Germinal center (tissue), 1 donor: ENCODE results near the gene HMCES.
A peak's percentile ranks its signal among the peaks of the same experiment; 100 is the strongest.
"Not testable (repeated sequence)": the region's sequence is repeated elsewhere in the genome, so short reads cannot be mapped to it uniquely, and the experiment has no call there.

ENCODE experiments used
- DNase-seq: peaks from one replicate; pipeline ENCODE4 v3.0.0; 2012; ENCODE audit warnings: mixed read lengths, low spot score

HMCES gene

DNA sequence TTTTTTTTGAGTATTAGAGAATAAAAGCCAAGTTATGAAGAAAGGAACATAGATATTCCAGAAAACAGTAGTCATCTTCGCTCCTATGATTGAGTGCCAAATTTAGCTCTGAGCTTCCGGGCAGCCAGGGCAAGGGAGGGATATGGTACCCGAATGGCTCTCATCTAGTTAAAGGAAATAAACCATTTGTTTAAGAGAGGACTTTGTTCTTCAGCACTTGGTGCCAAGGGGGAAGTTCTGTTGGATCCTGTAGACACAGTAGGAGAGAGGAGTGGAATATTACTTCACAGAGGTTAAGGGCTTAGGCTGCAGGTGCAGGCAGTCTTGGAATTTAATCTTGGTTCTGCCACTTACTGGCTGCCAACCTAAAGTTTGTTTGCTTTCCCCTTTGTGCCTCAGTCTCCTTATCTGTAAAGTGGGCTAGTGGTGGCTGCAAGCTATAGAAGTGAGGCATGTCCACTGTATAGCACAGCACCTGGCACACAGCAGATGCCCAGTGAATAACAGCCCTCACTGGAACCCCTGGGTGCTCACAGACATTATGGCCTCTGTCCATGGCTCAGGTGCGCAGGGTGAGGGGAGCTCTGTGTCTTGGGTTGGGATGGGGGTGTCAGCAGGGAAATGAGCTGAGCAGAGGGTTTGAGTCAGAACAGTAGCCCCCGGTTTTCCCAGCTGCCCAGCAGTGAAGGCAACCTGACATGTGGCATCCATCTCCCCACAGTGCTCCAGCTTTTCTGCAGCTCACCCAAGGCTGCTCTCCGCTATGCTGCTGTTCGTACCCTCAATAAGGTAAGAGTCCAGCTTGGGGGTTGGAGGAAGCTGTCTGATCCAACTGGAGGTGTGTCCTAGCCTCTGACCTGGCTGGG lies 18.8 kb upstream of the HMCES start:
- no peak for DNase-seq

- no peak for DNase-seq
Observed at GRCh38 chr3:129260606-129261005, 18.1 kb upstream of the HMCES start.

GRCh38 chr3:129261894-129262293 lies 16.8 kb upstream of the HMCES start:
- no peak for DNase-seq

GRCh38 chr3:129263161-129263910 lies 15.3 kb upstream of the HMCES start:
- DNase-seq: no peak

- not testable (repeated sequence) for DNase-seq
Observed at GRCh38 chr3:129264994-129265393, 13.7 kb upstream of the HMCES start.

DNA sequence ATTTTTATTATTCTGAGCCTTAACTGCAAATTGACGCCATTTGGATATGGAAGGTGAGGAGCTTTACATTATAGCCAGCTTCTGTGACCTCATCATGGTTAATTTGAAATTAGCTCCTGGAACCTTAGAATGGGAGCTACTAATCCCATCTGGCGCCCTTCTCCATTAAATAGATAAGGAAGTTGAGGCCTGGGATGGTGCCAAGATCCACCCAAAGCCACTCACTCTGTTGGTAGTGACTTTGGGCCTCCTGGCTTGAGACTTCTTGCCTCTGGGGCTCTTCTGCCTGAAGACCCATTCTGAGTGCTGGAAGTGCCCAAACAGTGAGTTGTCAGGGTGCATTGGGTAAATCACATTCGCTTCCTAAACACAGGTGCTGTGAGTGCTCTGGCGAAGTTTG lies 12.0 kb upstream of the HMCES start:
- DNase-seq: no peak

DNA sequence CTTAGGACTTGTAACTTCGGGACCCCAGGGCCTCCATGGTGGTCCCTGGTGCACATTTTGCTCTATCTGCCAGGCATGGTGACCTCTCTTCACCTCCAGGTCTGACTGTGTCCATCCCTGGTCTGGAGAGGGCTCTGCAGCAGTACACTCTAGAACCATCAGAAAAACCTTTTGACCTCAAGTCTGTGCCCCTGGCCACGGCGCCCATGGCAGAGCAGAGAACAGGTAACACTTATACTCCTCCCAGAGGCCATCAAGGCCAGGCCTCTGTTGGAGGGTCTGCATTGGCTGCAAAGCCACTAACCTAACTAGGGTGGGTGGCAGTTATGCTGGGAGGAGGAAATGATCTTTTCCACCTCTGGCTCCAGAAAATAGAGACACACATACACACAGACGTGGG lies 10.3 kb upstream of the HMCES start:
- DNase-seq: no peak

DNA sequence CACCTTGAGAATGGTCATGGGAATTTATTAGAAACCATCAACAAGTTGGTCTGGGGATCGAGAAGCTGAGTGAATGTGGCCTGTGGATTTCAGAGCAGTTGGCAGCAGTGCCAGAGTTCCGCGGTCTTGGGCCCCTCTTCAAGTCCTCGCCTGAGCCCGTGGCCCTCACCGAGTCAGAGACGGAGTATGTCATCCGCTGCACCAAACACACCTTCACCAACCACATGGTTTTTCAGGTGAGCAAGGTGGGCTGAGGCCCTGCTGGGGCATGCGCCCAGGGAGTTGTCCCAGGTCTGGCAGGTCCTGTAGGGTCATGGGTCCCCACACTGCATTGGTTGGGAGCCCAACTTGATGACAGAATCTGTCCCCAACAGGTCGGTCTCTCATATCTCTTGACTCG lies 7.0 kb upstream of the HMCES start:
- no peak for DNase-seq

DNA sequence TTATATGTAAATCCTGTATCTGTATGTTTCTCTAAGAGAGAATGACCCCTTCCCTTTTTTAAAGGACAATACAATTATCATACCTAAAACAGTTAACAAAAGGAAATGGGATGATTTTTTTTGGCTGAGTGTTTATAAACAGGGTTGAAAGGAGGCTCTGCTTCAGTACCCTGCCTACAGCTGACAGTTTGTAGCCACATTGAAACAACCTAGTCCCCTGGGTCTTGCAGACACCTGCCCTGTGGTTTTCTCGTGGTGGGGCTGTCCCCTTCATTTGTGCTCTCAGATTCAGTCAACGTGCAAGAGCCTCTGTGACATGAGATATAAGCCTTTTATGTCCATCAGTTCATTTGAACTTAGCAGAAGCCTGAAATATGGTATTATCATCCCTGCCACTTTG lies 2.3 kb upstream of the HMCES start:
- DNase-seq: peak; percentile 80

DNA sequence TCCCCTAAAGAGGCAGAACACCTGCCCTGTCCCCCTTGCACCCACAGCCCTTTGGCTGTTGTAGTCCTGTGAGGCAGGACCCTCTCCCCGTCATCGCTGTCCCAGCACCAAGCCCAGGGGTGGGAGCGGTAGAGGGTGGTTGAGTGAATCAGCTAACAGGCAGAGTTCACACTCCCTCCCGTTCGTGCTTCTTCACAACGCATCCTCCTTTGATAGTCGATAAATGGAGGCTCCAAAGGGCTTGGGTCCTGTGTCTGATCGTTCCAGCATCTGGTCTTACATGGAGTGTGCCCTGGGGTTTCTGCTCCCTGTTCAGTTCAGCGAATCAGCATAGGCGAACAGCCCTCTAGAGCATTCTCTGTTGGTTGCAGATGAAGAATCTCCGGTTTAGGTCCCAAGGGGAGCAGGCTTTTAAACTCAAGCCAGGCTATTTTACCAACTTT lies 820 bp upstream of the HMCES start:
- DNase-seq: peak; percentile 60

GRCh38 chr3:129278966-129279906 lies 566 bp downstream of the HMCES start:
- DNase-seq: peak; percentile 23

DNA sequence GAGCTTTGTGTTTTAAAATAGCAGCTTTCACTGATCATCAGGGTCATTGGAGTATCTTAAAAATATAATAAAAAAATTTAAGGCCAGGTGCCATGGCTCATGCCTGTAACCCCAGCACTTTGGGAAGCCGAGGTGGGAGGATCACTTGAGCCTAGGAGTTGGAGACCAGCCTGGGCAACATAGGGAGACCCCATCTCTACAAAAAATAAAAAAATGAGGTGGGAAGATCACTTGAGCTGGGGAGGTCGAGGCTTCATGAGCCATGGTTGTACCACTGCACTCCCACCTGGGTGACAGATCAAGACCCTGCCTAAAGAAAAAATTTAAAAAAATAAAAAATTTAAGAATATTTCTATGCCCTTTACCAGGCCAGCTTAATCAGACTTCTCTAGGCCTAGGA lies 1.5 kb downstream of the HMCES start:
- DNase-seq: no peak

GRCh38 chr3:129281726-129282125 lies 3.1 kb downstream of the HMCES start:
- DNase-seq: peak; percentile 16

- DNase-seq: peak; percentile 77
Observed at GRCh38 chr3:129282727-129283327, 4.2 kb downstream of the HMCES start.

DNA sequence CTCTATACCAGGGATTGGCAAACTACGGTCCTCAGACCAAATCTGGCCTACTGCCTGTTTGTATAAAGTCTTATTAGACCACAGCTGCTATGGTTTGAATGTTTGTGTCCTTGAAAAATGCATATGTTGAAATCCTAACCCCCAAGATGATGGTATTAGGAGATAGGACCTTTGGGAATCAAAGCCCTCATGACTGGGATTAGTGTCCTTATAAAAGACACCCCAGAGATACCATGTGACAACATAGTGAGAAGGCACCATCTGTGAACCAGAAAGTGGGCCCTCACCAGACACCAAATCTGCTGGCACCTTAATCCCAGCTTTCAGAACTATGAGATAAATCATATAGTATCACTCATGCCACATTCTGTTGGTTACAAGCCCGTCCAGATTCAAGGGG lies 7.4 kb downstream of the HMCES start:
- DNase-seq: no peak

DNA sequence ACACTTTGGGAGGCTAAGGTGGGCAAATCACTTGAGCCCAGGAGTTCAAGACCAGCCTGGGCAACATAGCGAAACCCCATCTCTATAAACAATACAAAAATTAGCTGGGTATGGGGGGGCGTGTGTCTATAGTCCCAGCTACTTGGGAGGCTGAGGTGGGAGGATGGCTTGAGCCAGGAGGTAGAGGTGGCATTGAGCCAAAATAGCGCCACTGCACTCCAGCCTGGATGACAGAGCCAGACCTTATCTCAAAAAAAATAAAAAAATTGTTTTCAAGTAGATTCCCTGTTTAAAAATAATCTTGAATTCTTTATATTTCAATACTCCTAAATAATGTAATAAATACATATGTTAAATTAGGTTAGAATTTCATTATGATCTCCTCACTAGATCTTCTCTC lies 9.8 kb downstream of the HMCES start:
- DNase-seq: no peak

DNA sequence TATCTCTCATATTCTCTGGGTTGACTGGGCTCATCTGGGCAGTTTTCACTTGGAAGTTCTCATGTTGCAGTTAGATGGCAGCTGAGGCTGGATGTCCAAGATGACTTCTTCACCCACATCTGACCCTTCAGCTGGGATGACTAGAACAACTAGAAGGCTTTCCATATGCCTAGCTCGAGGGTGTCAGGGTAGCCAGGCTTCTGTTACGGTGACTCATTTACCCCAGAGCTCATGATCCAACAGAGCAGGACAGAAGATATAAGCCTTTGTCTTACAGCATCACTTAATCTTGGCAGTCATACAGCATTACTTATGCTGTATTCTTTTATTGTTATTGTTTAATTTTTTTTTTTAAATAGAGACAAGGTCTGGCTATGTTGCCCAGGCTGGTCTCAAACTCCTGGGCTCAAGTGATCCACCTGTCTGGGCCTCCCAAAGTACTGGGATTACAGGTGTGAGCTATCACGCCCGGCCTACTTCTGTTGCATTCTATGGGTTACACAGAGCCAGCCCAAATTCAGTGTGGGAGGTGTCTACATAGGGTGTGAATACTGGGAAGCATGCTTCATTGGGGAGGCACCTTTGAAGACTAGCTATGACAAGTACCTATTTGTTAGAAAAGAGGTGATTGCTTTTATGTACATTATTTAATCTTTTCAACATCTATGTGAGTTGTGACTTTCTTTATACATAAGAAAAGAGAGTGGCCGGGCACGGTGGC lies 10.7 kb downstream of the HMCES start:
- no peak for DNase-seq

- DNase-seq: no peak
Observed at GRCh38 chr3:129291236-129291886, 12.7 kb downstream of the HMCES start.

DNA sequence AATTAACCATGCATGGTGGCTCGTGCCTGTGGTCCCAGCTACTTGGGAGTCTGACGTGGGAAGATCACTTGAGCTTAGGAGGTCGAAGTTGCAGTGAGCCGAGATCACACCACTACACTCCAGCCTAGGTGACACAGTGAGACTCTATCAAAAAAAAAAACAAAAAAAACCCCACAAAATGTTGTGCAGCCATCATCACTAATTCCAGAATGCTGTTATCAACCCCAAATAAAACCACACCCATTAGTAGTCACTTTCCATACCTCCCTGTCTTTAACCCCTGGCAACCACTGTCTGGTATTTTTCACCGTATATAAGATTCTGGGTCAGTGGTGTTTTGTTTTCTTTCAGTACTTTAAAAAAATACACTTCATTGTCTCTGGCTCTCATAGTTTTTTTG lies 16.6 kb downstream of the HMCES start:
- no peak for DNase-seq

DNA sequence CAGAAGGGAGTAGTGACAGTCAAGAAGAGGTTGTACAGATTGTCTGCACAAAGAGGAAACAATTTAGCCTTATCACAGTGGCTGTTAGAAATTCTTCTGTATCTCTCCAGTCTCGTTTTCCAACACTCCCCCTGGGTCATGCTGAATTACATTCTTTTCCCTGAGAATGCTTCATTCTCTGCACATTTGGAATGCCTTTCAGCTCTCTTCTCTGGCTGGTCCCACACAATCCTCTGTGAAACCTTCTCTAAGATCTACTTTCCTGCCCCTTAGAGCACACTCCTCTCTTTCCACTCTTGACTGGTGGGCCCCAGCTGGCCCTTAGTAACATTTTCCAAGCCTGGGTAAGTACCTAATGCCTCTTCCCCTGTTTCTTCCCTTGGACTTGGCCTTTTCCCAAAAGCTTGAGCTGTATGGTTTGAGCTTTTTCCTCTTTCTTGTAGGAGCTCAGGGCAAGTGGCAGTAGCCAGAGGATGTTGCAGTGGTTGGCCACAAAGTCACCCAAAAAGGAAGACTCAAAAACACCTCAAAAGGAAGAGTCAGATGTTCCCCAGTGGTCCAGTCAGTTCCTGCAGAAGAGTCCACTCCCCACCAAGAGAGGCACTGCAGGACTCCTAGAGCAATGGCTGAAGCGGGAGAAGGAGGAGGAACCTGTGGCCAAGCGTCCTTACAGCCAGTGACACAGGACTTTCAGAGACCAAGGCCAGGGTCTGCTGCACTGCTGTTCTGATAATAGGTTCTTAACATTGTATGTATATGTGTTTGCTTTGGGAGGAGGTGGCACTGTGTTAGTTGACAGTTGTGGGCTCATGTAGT lies 25.7 kb downstream of the HMCES start:
- no peak for DNase-seq
